ENCODE measurements around the gene RANBP3. TPM values are rescaled to one million over a fixed set of nuclear protein-coding genes. Genes with fewer than 3 reads are reported as not detected.
A peak's percentile ranks its signal among the peaks of the same experiment; 100 is the strongest.

RANBP3 gene
- total RNA-seq, 2 donors from 2014 or later: 77.4 to 81.4 TPM

- H3K27ac Mint-ChIP-seq: no peak overlapping the region
- no peak for DNase-seq
- H3K27ac ChIP-seq (ENCODE audit: low read depth, low read length): no peak overlapping the region
- H3K9me3 Mint-ChIP-seq: no peaks in the 10 kb centered on the region
- no peaks in the 10 kb centered on the region for H3K9me3 ChIP-seq (ENCODE audit: control insufficient read depth, low read length)
- no peaks in the 10 kb centered on the region for H3K27me3 Mint-ChIP-seq (ENCODE audit: insufficient read depth)
- no peak overlapping the region for H3K4me3 Mint-ChIP-seq
- H3K4me1 ChIP-seq (ENCODE audit: control insufficient read depth, insufficient read depth, low read length): no peaks in the 10 kb centered on the region
- H3K9ac ChIP-seq (ENCODE audit: extremely low read depth, low read length, poor library complexity, severe bottlenecking): no peak overlapping the region
- H3K36me3 Mint-ChIP-seq (ENCODE audit: low read depth): no peaks in the 10 kb centered on the region
- no peak for TF ChIP-seq CTCF (conservative IDR thresholded peaks at IDR 0.05)
- WGBS, 2 experiments (ENCODE audit: insufficient coverage in 1 of 2, insufficient read length in 1 of 2): 77 to 91% methylated on average over 4 to 9 of the region's 9 CpGs
- H3K36me3 ChIP-seq (ENCODE audit: control insufficient read depth, insufficient read depth, low read length): no peaks in the 10 kb centered on the region
- H3K4me3 ChIP-seq (ENCODE audit: low read length): no peak overlapping the region
- no peaks in the 10 kb centered on the region for H3K27me3 ChIP-seq (ENCODE audit: control insufficient read depth, insufficient read depth, low read length, poor library complexity, severe bottlenecking)
- peaks cover 10% of the 10 kb centered on the region for H3K4me1 Mint-ChIP-seq
These were observed 95.4 kb downstream of the RANBP3 start for GRCh38 chr19:5882421-5882968.

DNA sequence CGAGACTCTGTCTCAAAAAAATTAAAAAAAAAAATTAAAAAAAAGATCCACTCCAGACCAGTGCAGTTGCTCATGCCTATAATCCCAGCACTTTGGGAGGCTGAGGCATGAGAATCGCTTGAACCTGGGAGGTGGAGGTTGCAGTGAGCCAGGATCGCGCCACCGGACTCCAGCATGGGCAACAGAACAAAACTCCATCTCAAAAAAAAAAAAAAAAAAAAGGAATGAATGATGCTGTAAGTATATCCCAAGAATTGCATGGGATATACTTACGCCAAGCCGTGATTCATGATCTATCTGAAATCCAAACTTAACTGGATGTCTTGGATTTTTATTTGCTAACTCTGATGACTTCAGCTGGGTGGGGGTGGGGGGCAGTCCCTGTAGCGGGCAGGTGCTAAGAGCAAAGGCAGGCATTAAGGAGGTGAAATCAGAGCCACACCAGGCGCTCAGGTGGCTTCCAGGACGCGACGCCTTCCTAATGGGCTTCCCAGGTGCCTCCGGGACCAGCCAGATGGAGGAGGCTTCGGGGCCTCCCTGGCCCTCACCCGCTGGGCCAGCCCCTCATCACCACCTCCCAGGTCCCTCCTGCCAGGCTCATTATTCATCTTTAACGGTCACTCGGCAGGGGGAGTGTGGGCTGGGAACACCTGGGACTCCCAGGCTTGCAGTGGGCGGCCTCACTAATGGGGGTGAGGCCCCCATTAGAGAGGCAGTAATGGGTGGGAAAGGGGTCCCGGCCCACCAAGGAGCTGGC lies 96.2 kb downstream of the RANBP3 start:
- no peaks in the 10 kb centered on the region for H3K36me3 Mint-ChIP-seq (ENCODE audit: low read depth)
- WGBS, 2 experiments (ENCODE audit: insufficient coverage in 1 of 2, insufficient read length in 1 of 2): 82 to 88% methylated on average over 10 to 16 of the region's 19 CpGs

DNA sequence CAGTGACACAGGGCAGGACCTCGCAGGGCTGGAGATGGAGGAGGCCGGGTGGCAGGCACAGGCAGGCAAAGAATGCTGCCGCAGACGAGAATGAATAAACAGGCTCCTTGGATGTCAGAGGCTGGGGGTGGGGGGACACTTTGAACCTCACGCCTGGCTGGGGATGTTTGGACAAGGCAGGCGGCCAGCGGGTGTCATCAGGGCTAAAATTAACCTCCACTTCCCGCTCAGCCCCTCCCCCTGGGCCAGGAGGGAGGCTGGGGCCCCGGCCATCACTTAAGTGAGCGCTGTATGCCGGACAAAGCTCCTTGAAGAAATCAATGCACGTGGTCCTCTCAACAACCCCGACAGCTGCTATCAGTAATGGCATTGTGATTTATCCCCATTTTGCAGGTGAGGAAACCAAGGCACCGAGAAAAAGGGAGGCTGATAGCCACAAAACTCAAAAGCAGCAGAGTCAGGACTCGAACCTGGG lies 97.3 kb downstream of the RANBP3 start:
- 43 to 56% methylated on average over 12 to 15 of the region's 15 CpGs for WGBS, 2 experiments (ENCODE audit: insufficient coverage in 1 of 2, insufficient read length in 1 of 2)

More for the DNA sequence above, 96.2 kb downstream of the RANBP3 start:
- no peaks in the 10 kb centered on the region for H3K27me3 ChIP-seq (ENCODE audit: control insufficient read depth, insufficient read depth, low read length, poor library complexity, severe bottlenecking)
- H3K9ac ChIP-seq (ENCODE audit: extremely low read depth, low read length, poor library complexity, severe bottlenecking): no peak overlapping the region
- peak; percentile 63 for DNase-seq
- H3K27ac ChIP-seq (ENCODE audit: low read depth, low read length): no peak overlapping the region
- Mint-ChIP-seq H3K4me1 (peaks cover 10% of the 10 kb centered on the region), H3K9me3 (no peaks in the 10 kb centered on the region), H3K27ac (no peak overlapping the region), H3K4me3 (no peak overlapping the region), H3K27me3 (ENCODE audit: insufficient read depth) (no peaks in the 10 kb centered on the region)
- TF ChIP-seq CTCF (conservative IDR thresholded peaks at IDR 0.05): no peak
- no peak overlapping the region for H3K4me3 ChIP-seq (ENCODE audit: low read length)
- no peaks in the 10 kb centered on the region for H3K36me3 ChIP-seq (ENCODE audit: control insufficient read depth, insufficient read depth, low read length)
- H3K9me3 ChIP-seq (ENCODE audit: control insufficient read depth, low read length): no peaks in the 10 kb centered on the region
- H3K4me1 ChIP-seq (ENCODE audit: control insufficient read depth, insufficient read depth, low read length): no peaks in the 10 kb centered on the region

More for the DNA sequence above, 97.3 kb downstream of the RANBP3 start:
- Histone ChIP-seq H3K9ac (ENCODE audit: extremely low read depth, low read length, poor library complexity, severe bottlenecking) (no peak overlapping the region), H3K4me1 (ENCODE audit: control insufficient read depth, insufficient read depth, low read length) (no peaks in the 10 kb centered on the region), H3K27me3 (ENCODE audit: control insufficient read depth, insufficient read depth, low read length, poor library complexity, severe bottlenecking) (no peaks in the 10 kb centered on the region), H3K9me3 (ENCODE audit: control insufficient read depth, low read length) (no peaks in the 10 kb centered on the region), H3K27ac (ENCODE audit: low read depth, low read length) (no peak overlapping the region), H3K4me3 (ENCODE audit: low read length) (no peak overlapping the region), H3K36me3 (ENCODE audit: control insufficient read depth, insufficient read depth, low read length) (no peaks in the 10 kb centered on the region)
- Mint-ChIP-seq H3K27me3 (ENCODE audit: insufficient read depth) (no peaks in the 10 kb centered on the region), H3K9me3 (no peaks in the 10 kb centered on the region), H3K4me3 (no peak overlapping the region), H3K4me1 (peaks cover 10% of the 10 kb centered on the region), H3K27ac (no peak overlapping the region), H3K36me3 (ENCODE audit: low read depth) (no peaks in the 10 kb centered on the region)
- TF ChIP-seq CTCF (conservative IDR thresholded peaks at IDR 0.05): no peak
- DNase-seq: peak; percentile 73

All from endodermal cell (in vitro differentiated cells).